Adipocyte (in vitro differentiated cells): Measurements from ENCODE around the gene RHBDD1.

ENCODE experiments used
- DNase-seq: peaks from one replicate; pipeline ENCODE4 v3.0.0-alpha.2; 2015; ENCODE audit warnings: low read depth
- H3K27me3 ChIP-seq: replicated peaks from 2 replicates; pipeline ENCODE4 v1.7.0; 2013; ENCODE audit warnings: mild to moderate bottlenecking, low read length, moderate library complexity; ENCODE audit not compliant: control insufficient read depth, insufficient read depth
- H3K36me3 ChIP-seq: 2 replicates; pipeline ENCODE4 v1.7.0; 2013; ENCODE audit warnings: low read length, mild to moderate bottlenecking, moderate library complexity; ENCODE audit not compliant: control insufficient read depth, insufficient read depth, severe bottlenecking
- H3K4me1 ChIP-seq: 2 replicates; pipeline ENCODE4 v1.7.0; 2013; ENCODE audit warnings: mild to moderate bottlenecking, low read length, moderate library complexity; ENCODE audit not compliant: control insufficient read depth, insufficient read depth
- H3K4me3 ChIP-seq: 2 replicates; pipeline ENCODE4 v1.7.0; 2013; ENCODE audit warnings: mild to moderate bottlenecking, low read length, moderate library complexity
- H3K9ac ChIP-seq: 2 replicates; pipeline ENCODE4 v1.7.0; 2013; ENCODE audit warnings: mild to moderate bottlenecking, low read length, moderate library complexity
- H3K9me3 ChIP-seq: 2 replicates; pipeline ENCODE4 v1.7.0; 2013; ENCODE audit warnings: mild to moderate bottlenecking, low read length, moderate library complexity; ENCODE audit not compliant: control insufficient read depth

RHBDD1 gene

DNA sequence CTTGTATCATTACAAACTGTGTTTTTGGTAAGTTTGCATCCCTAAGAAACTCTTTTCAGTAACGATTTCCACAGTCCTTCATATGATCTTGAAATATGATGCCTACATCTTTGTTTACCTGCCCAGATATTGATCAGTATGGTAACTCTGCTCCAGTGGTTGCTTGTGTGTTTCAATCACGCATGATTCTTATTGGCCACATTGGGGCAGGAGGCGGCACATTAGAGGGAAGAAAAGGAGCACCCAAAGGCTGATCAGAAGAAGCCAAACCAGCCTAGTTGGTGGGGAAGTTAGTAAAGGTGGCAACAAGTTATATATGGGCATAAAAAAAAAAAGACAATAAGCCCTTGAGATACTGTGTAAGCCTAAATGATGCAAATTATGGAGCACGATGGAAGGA lies 158.9 kb downstream of the RHBDD1 start:
- no peaks in the 10 kb centered on the region for H3K9me3 ChIP-seq
- no peak for DNase-seq
- H3K4me3 ChIP-seq: no peak overlapping the region
- no peaks in the 10 kb centered on the region for H3K4me1 ChIP-seq
- H3K27me3 ChIP-seq: no peaks in the 10 kb centered on the region
- peaks cover 9% of the 10 kb centered on the region for H3K36me3 ChIP-seq
- no peak overlapping the region for H3K9ac ChIP-seq

- no peaks in the 10 kb centered on the region for H3K27me3 ChIP-seq
- no peak overlapping the region for H3K9ac ChIP-seq
- no peak overlapping the region for H3K4me3 ChIP-seq
- peaks cover 9% of the 10 kb centered on the region for H3K36me3 ChIP-seq
- H3K4me1 ChIP-seq: no peaks in the 10 kb centered on the region
- no peaks in the 10 kb centered on the region for H3K9me3 ChIP-seq
- peak; percentile 55 for DNase-seq
These were observed 159.8 kb downstream of the RHBDD1 start for GRCh38 chr2:226995625-226996041.

DNA sequence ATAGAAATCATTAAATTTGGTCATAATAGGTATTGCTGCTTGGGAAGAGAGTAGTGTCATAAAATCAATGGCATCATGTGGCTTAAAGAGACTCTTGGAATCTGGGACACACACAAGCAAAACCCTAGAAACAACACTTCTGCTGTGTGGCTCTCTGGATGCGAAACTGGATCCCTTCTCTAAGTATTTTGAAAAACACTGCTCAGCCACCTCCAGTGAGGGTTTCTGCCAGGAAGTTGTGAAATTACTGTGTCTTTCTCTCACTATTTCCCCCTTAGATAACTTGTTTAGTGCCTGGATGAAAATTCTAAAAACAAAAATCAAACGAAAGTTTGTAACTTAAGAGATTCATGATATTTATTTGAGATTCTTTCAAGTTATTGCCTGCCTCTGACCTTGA lies 163.8 kb downstream of the RHBDD1 start:
- no peaks in the 10 kb centered on the region for H3K4me1 ChIP-seq
- peaks cover 3% of the 10 kb centered on the region for H3K36me3 ChIP-seq
- no peak overlapping the region for H3K4me3 ChIP-seq
- H3K9me3 ChIP-seq: no peaks in the 10 kb centered on the region
- peak; percentile 38 for DNase-seq
- H3K27me3 ChIP-seq: no peaks in the 10 kb centered on the region
- no peak overlapping the region for H3K9ac ChIP-seq

- H3K27me3 ChIP-seq: no peaks in the 10 kb centered on the region
- H3K9ac ChIP-seq: no peak overlapping the region
- DNase-seq: no peak
- H3K36me3 ChIP-seq: peaks cover 3% of the 10 kb centered on the region
- H3K4me1 ChIP-seq: no peaks in the 10 kb centered on the region
- no peak overlapping the region for H3K4me3 ChIP-seq
- no peaks in the 10 kb centered on the region for H3K9me3 ChIP-seq
These were observed 164.3 kb downstream of the RHBDD1 start for GRCh38 chr2:227000123-227000522.

DNA sequence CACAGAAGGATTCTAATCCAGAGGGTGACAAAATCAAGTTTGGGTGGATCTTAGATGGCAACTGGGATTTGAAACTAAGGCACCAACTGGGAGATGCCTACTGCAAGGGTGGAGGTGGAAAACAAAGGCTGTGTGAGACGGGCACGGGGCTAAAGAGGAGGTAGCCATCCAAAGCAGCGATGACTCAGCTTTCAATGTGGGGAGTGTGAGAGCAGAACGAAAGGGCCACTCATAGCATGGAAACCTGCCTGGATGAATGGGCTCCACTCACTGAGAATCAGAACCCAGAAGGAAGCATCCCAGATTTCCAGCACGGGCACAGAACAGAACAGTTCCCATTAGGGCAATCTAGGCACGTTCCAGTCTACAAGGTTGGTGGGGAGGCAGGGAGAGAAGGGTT lies 168.6 kb downstream of the RHBDD1 start:
- H3K27me3 ChIP-seq: no peaks in the 10 kb centered on the region
- no peaks in the 10 kb centered on the region for H3K9me3 ChIP-seq
- H3K9ac ChIP-seq: no peak overlapping the region
- no peak for DNase-seq
- no peaks in the 10 kb centered on the region for H3K4me1 ChIP-seq
- no peaks in the 10 kb centered on the region for H3K36me3 ChIP-seq
- no peak overlapping the region for H3K4me3 ChIP-seq

- H3K27me3 ChIP-seq: no peaks in the 10 kb centered on the region
- no peaks in the 10 kb centered on the region for H3K4me1 ChIP-seq
- H3K9me3 ChIP-seq: peaks cover 5% of the 10 kb centered on the region
- H3K4me3 ChIP-seq: no peak overlapping the region
- H3K9ac ChIP-seq: no peak overlapping the region
- no peaks in the 10 kb centered on the region for H3K36me3 ChIP-seq
- no peak for DNase-seq
These were observed 170.5 kb downstream of the RHBDD1 start for GRCh38 chr2:227006189-227006897.

- Histone ChIP-seq H3K9me3 (peaks cover 5% of the 10 kb centered on the region), H3K9ac (no peak overlapping the region), H3K36me3 (no peaks in the 10 kb centered on the region), H3K4me3 (no peak overlapping the region), H3K4me1 (no peaks in the 10 kb centered on the region), H3K27me3 (no peaks in the 10 kb centered on the region)
- no peak for DNase-seq
These were observed 171.3 kb downstream of the RHBDD1 start for GRCh38 chr2:227007148-227007547.

DNA sequence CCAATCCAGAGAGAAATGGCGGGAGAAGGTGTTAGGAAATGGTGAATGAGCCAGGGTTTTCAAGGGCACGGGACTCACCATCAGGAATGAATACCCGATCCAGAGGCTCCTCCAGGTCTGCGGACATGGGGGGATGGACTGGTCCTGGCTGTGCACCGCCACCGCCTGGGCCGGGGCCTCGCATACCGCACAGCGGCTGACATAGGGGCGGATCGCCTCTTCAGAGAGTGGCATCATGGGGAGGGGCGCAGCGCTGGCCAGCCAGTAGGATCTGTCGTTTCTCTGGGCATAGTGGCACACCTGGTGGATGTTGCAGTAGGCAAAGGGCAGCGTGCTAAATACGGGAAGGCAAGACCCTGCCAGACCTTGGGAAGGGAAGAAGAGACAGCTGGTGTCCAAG lies 172.1 kb downstream of the RHBDD1 start:
- Histone ChIP-seq H3K4me1 (no peaks in the 10 kb centered on the region), H3K9me3 (peaks cover 5% of the 10 kb centered on the region), H3K4me3 (no peak overlapping the region), H3K36me3 (no peaks in the 10 kb centered on the region), H3K27me3 (no peaks in the 10 kb centered on the region), H3K9ac (no peak overlapping the region)
- DNase-seq: no peak

GRCh38 chr2:227010433-227010832 lies 174.6 kb downstream of the RHBDD1 start:
- no peak overlapping the region for H3K9ac ChIP-seq
- no peaks in the 10 kb centered on the region for H3K27me3 ChIP-seq
- H3K36me3 ChIP-seq: no peaks in the 10 kb centered on the region

DNA sequence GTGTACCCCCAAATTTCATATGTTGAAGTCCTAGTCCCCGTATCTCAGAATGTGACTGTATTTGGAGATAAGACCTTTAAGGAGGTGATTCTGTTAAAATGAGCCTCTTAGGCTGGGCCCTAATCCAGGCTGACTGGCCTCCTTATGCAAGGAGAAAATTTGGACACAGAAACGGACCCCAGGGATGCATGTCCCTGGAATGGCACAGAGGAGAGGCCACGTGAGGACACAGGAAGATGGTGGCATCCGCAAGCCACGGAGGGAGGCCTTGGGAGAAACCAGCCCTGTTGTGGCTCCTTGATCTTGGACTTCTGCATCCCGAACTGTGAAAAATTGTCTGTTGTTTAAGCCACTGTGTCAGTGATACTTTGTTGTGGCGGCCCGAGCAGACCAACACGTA lies 177.5 kb downstream of the RHBDD1 start:
- no peak for DNase-seq
- Histone ChIP-seq H3K4me3 (no peak overlapping the region), H3K27me3 (no peaks in the 10 kb centered on the region)

More at GRCh38 chr2:227010433-227010832, 174.6 kb downstream of the RHBDD1 start:
- peaks cover 5% of the 10 kb centered on the region for H3K9me3 ChIP-seq
- DNase-seq: no peak
- no peak overlapping the region for H3K4me3 ChIP-seq
- H3K4me1 ChIP-seq: no peaks in the 10 kb centered on the region

GRCh38 chr2:227013881-227014280 lies 178.0 kb downstream of the RHBDD1 start:
- H3K4me3 ChIP-seq: no peak overlapping the region
- DNase-seq: no peak

More for the DNA sequence above, 177.5 kb downstream of the RHBDD1 start:
- Histone ChIP-seq H3K9ac (no peak overlapping the region), H3K4me1 (no peaks in the 10 kb centered on the region), H3K9me3 (peaks cover 5% of the 10 kb centered on the region), H3K36me3 (no peaks in the 10 kb centered on the region)

DNA sequence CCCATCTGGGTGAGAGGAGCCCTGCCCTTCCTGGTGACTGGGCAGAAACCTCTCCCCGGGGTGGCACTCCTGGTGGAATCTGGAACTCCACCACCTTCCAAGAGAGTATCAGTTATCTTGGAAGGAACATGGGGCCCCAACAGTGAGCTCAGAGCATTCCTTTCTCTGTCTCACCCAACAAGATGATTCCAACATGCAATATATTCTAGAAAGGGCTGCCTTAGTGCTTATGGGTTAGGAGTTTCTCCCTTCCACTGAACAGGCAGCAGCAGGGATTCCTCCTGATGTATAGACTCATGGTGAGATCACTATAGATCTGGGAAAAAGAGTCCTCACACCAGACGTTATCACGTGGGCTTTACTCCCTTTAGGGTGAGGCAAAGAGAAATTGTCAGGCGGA lies 181.0 kb downstream of the RHBDD1 start:
- peak; percentile 21 for DNase-seq
- H3K4me3 ChIP-seq: no peak overlapping the region
- no peaks in the 10 kb centered on the region for H3K4me1 ChIP-seq
- no peak overlapping the region for H3K9ac ChIP-seq
- H3K27me3 ChIP-seq: no peaks in the 10 kb centered on the region
- no peaks in the 10 kb centered on the region for H3K36me3 ChIP-seq
- no peaks in the 10 kb centered on the region for H3K9me3 ChIP-seq

More at GRCh38 chr2:227013881-227014280, 178.0 kb downstream of the RHBDD1 start:
- Histone ChIP-seq H3K36me3 (no peaks in the 10 kb centered on the region), H3K9me3 (peaks cover 5% of the 10 kb centered on the region), H3K9ac (no peak overlapping the region), H3K4me1 (no peaks in the 10 kb centered on the region), H3K27me3 (no peaks in the 10 kb centered on the region)
